GM23338 (cell line): ENCODE data around the gene OIP5. TPM values are rescaled to one million over a fixed set of nuclear protein-coding genes. Genes with fewer than 3 reads are reported as not detected.

Experiments
- ATAC-seq: fragments of 200-7000 bp; cut with Tn5 transposase; 3 replicates; pipeline ENCODE4 v1.9.1; 2020
- DNase-seq: peaks from one replicate; pipeline ENCODE4 v3.0.0-alpha.2; 2015; ENCODE audit warnings: low spot score
- H2AFZ ChIP-seq: fragments of 200-600 bp; sonication (generic); 2 replicates; pipeline ENCODE4 v1.8.0; 2016; ENCODE audit warnings: antibody characterized with exemption, mild to moderate bottlenecking, moderate library complexity
- H3F3A ChIP-seq: fragments of 200-600 bp; sonication (generic); replicated peaks from 2 replicates; pipeline ENCODE4 v1.8.0; 2017; ENCODE audit warnings: antibody characterized with exemption, mixed run types, low read depth
- H3K27ac ChIP-seq: fragments of 200-600 bp; sonication (generic); 2 replicates; pipeline ENCODE4 v1.6.1; 2016; ENCODE audit warnings: low read depth
- H3K27me3 ChIP-seq: fragments of 200-600 bp; sonication (generic); 2 replicates; pipeline ENCODE4 v1.8.0; 2016; ENCODE audit warnings: mild to moderate bottlenecking, mixed run types, moderate library complexity; ENCODE audit not compliant: insufficient read depth
- H3K36me3 ChIP-seq: fragments of 200-600 bp; sonication (generic); 2 replicates; pipeline ENCODE4 v1.8.0; 2016; ENCODE audit warnings: mild to moderate bottlenecking; ENCODE audit not compliant: insufficient read depth
- H3K4me1 ChIP-seq: fragments of 200-600 bp; sonication (generic); 2 replicates; pipeline ENCODE4 v1.8.0; 2016; ENCODE audit warnings: mild to moderate bottlenecking, moderate library complexity; ENCODE audit not compliant: insufficient read depth
- H3K4me2 ChIP-seq: fragments of 200-600 bp; sonication (generic); 2 replicates; pipeline ENCODE4 v1.7.1; 2017; ENCODE audit warnings: mixed run types
- H3K4me3 ChIP-seq: fragments of 200-600 bp; sonication (generic); 2 replicates; pipeline ENCODE4 v1.6.1; 2016; ENCODE audit warnings: mixed run types
- H3K79me2 ChIP-seq: fragments of 200-600 bp; sonication (generic); replicated peaks from 2 replicates; pipeline ENCODE4 v1.8.0; 2017; ENCODE audit warnings: mild to moderate bottlenecking; ENCODE audit not compliant: insufficient read depth
- H3K9me2 ChIP-seq: fragments of 200-600 bp; sonication (generic); 2 replicates; pipeline ENCODE4 v1.8.0; 2017; ENCODE audit not compliant: insufficient read depth
- H4K20me1 ChIP-seq: fragments of 200-600 bp; sonication (generic); replicated peaks from 2 replicates; pipeline ENCODE4 v1.8.0; 2017; ENCODE audit warnings: mild to moderate bottlenecking; ENCODE audit not compliant: insufficient read depth
- H3K27ac Mint-ChIP-seq: 2 replicates; pipeline ENCODE4 v1.8.0; 2020; ENCODE audit warnings: inconsistent platforms, mild to moderate bottlenecking, moderate library complexity, mixed read lengths
- H3K27me3 Mint-ChIP-seq: 3 replicates; pipeline ENCODE4 v1.8.0; 2022; ENCODE audit warnings: low read depth, mild to moderate bottlenecking, moderate library complexity, mixed read lengths, inconsistent platforms; ENCODE audit not compliant: insufficient read depth, poor library complexity
- H3K36me3 Mint-ChIP-seq: 3 replicates; pipeline ENCODE4 v1.8.0; 2021; ENCODE audit warnings: low read depth, mild to moderate bottlenecking, inconsistent platforms, moderate library complexity, mixed read lengths
- H3K4me1 Mint-ChIP-seq: 3 replicates; pipeline ENCODE4 v1.8.0; 2020; ENCODE audit warnings: mild to moderate bottlenecking, inconsistent platforms, mixed read lengths
- H3K4me3 Mint-ChIP-seq: 3 replicates; pipeline ENCODE4 v1.8.0; 2021; ENCODE audit warnings: moderate library complexity, mild to moderate bottlenecking, inconsistent platforms, mixed read lengths
- H3K9me3 Mint-ChIP-seq: 3 replicates; pipeline ENCODE4 v1.8.0; 2020; ENCODE audit warnings: moderate library complexity, mild to moderate bottlenecking, inconsistent platforms, mixed read lengths
- CREB1 ChIP-seq: fragments of 250-450 bp; sonication (Bioruptor Pico); IDR thresholded peaks from 2 replicates; pipeline ENCODE4 v1.5.0; 2020; ENCODE audit warnings: low read depth, mild to moderate bottlenecking, moderate library complexity
- EZH2 ChIP-seq: fragments of 200-600 bp; sonication (generic); IDR thresholded peaks from one replicate; pipeline ENCODE4 v1.8.0; 2017; ENCODE audit warnings: antibody characterized with exemption, mild to moderate bottlenecking, low read depth; ENCODE audit not compliant: unreplicated experiment
- EZH2phosphoT487 ChIP-seq: fragments of 200-600 bp; sonication (generic); IDR thresholded peaks from one replicate; pipeline ENCODE4 v1.8.1; 2018; ENCODE audit warnings: antibody characterized with exemption; ENCODE audit not compliant: unreplicated experiment
- NANOG ChIP-seq: IDR thresholded peaks from 2 replicates; pipeline ENCODE4 v1.6.1; 2016; ENCODE audit warnings: antibody characterized with exemption, borderline replicate concordance
- POLR2AphosphoS5 ChIP-seq: IDR thresholded peaks from 2 replicates; pipeline ENCODE4 v1.6.1; 2016; ENCODE audit warnings: antibody characterized with exemption, low read depth
- STAT1 ChIP-seq: IDR thresholded peaks from one replicate; pipeline ENCODE4 v1.6.1; 2016; ENCODE audit warnings: antibody characterized with exemption; ENCODE audit not compliant: unreplicated experiment
- polyA plus RNA-seq: library from polyadenylated mRNA; unstranded; fragments of >200 nt; fragmentation: Nextera tagmentation; extraction: Ambion mirVana; gene quantifications from 2 replicates; pipeline ENCODE4 v1.2.1, GENCODE V29; 2016
- total RNA-seq: library from RNA; depleted of rRNA; stranded (reverse); fragments of >200 nt; shearing (Covaris generic); gene quantifications from 2 replicates; pipeline ENCODE4 v1.2.3, GENCODE V29; 2014
- TF ChIP-seq, protein P1 (sequence below): IDR thresholded peaks from one replicate; pipeline ENCODE4 v1.6.1; 2018; ENCODE audit warnings: antibody characterized with exemption; ENCODE audit not compliant: unreplicated experiment
- TF ChIP-seq, protein P2 (sequence below), 2 experiments: fragments of 200-600 bp in 1 of 2; sonication (generic) in 1 of 2; conservative IDR thresholded peaks; 2 replicates each; pipeline versions ENCODE4 v1.5.1 to v1.6.1; 2016 to 2017; ENCODE audit warnings: antibody characterized with exemption in 2 of 2, low read depth in 2 of 2, mild to moderate bottlenecking in 2 of 2, moderate library complexity in 1 of 2

OIP5 gene
- total and polyA plus RNA-seq, 2 experiments from 2014 or later, result 61.1 to 71.7 TPM

DNA sequence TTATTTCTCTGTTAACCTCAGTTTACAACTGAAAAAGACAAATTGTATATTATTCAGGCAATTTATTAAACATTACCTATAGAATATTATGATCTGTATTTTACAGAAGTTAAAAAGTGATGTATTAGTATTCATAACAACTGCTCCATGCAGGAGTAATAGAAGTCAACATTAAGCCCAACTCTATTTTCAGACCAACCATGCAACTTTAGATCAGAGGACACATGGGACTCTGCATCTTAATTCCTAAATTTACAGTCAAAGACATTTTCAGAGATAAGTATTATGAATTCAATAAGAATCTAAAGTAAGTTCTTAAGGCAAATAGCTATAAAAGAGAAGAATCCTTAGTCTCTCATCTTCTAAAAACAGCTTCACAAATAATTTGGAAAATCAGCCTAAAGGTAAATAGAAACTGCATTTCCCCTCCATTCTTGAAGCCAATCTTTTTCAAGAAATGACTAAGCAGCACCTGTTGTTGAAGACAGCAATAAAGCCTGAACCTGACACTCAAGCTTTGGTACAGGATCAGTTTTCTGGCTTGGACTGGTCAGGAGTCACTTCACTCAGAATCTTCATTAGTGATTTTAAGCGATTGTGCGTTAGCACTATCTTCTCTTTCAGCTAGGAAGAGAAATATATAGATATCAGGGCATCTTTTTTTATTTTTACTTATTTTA is 23.0 kb downstream of the OIP5 start:
- Histone ChIP-seq H4K20me1 (peaks cover 8% of the 10 kb centered on the region), H3K4me1 (peaks cover 2% of the 10 kb centered on the region; the same call in 1 of the 2 replicates), H3K27me3 (no peaks in the 10 kb centered on the region), H3K27ac (peak overlapping the region; percentile 59; the same call in 1 of the 2 replicates), H2AFZ (no peak overlapping the region), H3K9me2 (no peaks in the 10 kb centered on the region), H3K4me3 (no peak overlapping the region), H3K79me2 (no peaks in the 10 kb centered on the region), H3F3A (0 out of 2 replicates have a peak, but pooled peaks cover 2% of the 10 kb centered on the region), H3K4me2 (no peak overlapping the region), H3K36me3 (peaks cover 14% of the 10 kb centered on the region; the same call in 1 of the 2 replicates)
- peaks cover 5% of the 10 kb centered on the region; the same call in 2 of the 3 replicates for H3K4me1 Mint-ChIP-seq
- TF ChIP-seq EZH2phosphoT487, result no peak
- TF ChIP-seq CREB1 (CRISPR knock-in tag), result no peak
- ATAC-seq (no peak), DNase-seq (no peak)
- no peak overlapping the region for H3K27ac Mint-ChIP-seq
- H3K27me3 Mint-ChIP-seq, result no peaks in the 10 kb centered on the region
- peaks cover 23% of the 10 kb centered on the region; the same call in 2 of the 3 replicates for H3K36me3 Mint-ChIP-seq
- no peak overlapping the region for H3K4me3 Mint-ChIP-seq
- H3K9me3 Mint-ChIP-seq, result no peaks in the 10 kb centered on the region

DNA sequence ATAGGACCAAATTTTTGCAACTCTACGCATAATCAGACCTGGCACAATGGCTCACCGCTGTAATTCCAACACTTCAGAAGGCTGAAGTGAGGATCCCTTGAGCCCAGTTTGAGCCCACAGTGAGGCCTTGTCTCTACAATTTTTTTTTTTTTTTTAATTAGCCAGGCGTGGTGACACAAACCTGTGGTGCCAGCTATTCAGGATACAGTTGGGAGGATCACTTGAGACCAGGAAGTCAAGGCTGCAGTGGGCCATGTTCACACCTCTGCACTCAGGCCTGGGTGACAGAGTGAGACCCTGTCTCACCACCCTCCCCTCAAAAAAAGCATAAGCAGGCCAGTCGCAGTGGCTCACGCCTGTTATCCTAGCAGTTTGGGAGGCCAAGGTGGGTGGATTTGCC is 24.7 kb downstream of the OIP5 start:
- Histone ChIP-seq H3K4me1 (peaks cover 19% of the 10 kb centered on the region), H3K36me3 (peaks cover 9% of the 10 kb centered on the region; the same call in 1 of the 2 replicates), H3K79me2 (no peaks in the 10 kb centered on the region), H4K20me1 (peaks cover 8% of the 10 kb centered on the region), H3K4me2 (no peak overlapping the region), H3K4me3 (no peak overlapping the region), H2AFZ (no peak overlapping the region), H3K27me3 (no peaks in the 10 kb centered on the region), H3K9me2 (no peaks in the 10 kb centered on the region), H3K27ac (peak overlapping the region; percentile 47; the same call in 1 of the 2 replicates), H3F3A (0 out of 2 replicates have a peak, but pooled peaks cover 2% of the 10 kb centered on the region)
- Mint-ChIP-seq H3K4me1 (peaks cover 22% of the 10 kb centered on the region), H3K36me3 (peaks cover 12% of the 10 kb centered on the region; the same call in 2 of the 3 replicates), H3K9me3 (no peaks in the 10 kb centered on the region), H3K27ac (no peak overlapping the region), H3K27me3 (no peaks in the 10 kb centered on the region), H3K4me3 (no peak overlapping the region)
- DNase-seq (no peak), ATAC-seq (no peak)
- TF ChIP-seq EZH2 (no peak), POLR2AphosphoS5 (0 out of 2 replicates have a peak, but pooled peaks have one; percentile 26), NANOG (no peak)

DNA sequence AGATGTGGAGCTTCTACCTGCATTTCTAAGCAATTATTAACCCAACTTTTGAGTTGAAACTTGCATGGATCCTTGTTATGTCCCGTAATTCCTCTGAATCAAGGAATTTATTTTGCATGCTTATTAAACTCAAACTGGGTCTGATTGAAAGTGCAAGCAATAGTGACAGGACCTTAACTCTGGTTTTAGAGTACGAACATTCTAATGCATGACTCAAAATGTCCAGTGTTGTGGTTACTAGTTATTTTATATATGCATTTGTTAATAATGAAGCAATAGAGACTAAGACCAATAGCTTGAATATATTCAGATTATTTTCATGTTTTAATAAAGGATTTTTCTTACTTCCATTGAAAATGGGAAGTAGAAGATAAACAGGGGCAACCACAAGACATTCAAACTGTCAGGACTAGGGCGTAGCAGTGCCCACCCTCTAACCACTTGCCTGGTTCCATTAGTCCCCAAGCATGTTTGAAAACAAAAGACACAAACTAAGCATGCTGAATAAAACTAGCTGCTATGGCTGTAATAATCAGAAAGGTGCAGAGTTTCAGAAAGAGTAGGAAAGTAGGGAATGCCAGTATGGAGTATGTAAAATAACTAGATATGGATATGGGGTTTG is 28.1 kb downstream of the OIP5 start:
- H2AFZ ChIP-seq, result no peak overlapping the region
- no peak for ATAC-seq
- H3K27me3 Mint-ChIP-seq, result no peaks in the 10 kb centered on the region

More for the DNA sequence above, 28.1 kb downstream of the OIP5 start:
- Histone ChIP-seq H3K9me2 (no peaks in the 10 kb centered on the region), H3K79me2 (no peaks in the 10 kb centered on the region), H3K27me3 (no peaks in the 10 kb centered on the region), H3K4me3 (peak overlapping the region; percentile 7; the same call in 1 of the 2 replicates), H3K4me1 (peaks cover 45% of the 10 kb centered on the region), H3F3A (0 out of 2 replicates have a peak, but pooled peaks cover 2% of the 10 kb centered on the region), H3K36me3 (peaks cover 8% of the 10 kb centered on the region; the same call in 1 of the 2 replicates), H3K27ac (peak overlapping the region; percentile 12; the same call in 1 of the 2 replicates), H4K20me1 (peaks cover 14% of the 10 kb centered on the region), H3K4me2 (peak overlapping the region; percentile 57; the same call in 1 of the 2 replicates)
- TF ChIP-seq, protein P1, sequence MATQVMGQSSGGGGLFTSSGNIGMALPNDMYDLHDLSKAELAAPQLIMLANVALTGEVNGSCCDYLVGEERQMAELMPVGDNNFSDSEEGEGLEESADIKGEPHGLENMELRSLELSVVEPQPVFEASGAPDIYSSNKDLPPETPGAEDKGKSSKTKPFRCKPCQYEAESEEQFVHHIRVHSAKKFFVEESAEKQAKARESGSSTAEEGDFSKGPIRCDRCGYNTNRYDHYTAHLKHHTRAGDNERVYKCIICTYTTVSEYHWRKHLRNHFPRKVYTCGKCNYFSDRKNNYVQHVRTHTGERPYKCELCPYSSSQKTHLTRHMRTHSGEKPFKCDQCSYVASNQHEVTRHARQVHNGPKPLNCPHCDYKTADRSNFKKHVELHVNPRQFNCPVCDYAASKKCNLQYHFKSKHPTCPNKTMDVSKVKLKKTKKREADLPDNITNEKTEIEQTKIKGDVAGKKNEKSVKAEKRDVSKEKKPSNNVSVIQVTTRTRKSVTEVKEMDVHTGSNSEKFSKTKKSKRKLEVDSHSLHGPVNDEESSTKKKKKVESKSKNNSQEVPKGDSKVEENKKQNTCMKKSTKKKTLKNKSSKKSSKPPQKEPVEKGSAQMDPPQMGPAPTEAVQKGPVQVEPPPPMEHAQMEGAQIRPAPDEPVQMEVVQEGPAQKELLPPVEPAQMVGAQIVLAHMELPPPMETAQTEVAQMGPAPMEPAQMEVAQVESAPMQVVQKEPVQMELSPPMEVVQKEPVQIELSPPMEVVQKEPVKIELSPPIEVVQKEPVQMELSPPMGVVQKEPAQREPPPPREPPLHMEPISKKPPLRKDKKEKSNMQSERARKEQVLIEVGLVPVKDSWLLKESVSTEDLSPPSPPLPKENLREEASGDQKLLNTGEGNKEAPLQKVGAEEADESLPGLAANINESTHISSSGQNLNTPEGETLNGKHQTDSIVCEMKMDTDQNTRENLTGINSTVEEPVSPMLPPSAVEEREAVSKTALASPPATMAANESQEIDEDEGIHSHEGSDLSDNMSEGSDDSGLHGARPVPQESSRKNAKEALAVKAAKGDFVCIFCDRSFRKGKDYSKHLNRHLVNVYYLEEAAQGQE, result no peak
- no peak for TF ChIP-seq STAT1
- TF ChIP-seq, protein P2, sequence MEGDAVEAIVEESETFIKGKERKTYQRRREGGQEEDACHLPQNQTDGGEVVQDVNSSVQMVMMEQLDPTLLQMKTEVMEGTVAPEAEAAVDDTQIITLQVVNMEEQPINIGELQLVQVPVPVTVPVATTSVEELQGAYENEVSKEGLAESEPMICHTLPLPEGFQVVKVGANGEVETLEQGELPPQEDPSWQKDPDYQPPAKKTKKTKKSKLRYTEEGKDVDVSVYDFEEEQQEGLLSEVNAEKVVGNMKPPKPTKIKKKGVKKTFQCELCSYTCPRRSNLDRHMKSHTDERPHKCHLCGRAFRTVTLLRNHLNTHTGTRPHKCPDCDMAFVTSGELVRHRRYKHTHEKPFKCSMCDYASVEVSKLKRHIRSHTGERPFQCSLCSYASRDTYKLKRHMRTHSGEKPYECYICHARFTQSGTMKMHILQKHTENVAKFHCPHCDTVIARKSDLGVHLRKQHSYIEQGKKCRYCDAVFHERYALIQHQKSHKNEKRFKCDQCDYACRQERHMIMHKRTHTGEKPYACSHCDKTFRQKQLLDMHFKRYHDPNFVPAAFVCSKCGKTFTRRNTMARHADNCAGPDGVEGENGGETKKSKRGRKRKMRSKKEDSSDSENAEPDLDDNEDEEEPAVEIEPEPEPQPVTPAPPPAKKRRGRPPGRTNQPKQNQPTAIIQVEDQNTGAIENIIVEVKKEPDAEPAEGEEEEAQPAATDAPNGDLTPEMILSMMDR (conservative IDR thresholded peaks at IDR 0.05; ENCODE audit: low read depth in 2 of 2), result no peak
- Mint-ChIP-seq H3K27ac (peak overlapping the region; percentile 23; the same call in 1 of the 2 replicates), H3K4me3 (0 out of 3 replicates have a peak overlapping the region, but pooled peaks have one; percentile 24), H3K9me3 (no peaks in the 10 kb centered on the region), H3K36me3 (peaks cover 20% of the 10 kb centered on the region; the same call in 2 of the 3 replicates), H3K4me1 (peaks cover 47% of the 10 kb centered on the region)
- DNase-seq, result no peak
